GM18508 (cell line): ENCODE measurements around the gene UBAP1.
"Not testable (repeated sequence)": the region's sequence is repeated elsewhere in the genome, so short reads cannot be mapped to it uniquely, and the experiment has no call there.

ENCODE experiments used
- ATAC-seq: cut with Tn5 transposase; IDR thresholded peaks from one replicate; pipeline ENCODE4 v1.9.1; 2021; ENCODE audit warnings: moderate number of reproducible peaks; ENCODE audit not compliant: insufficient read depth, unreplicated experiment

The UBAP1 gene

DNA sequence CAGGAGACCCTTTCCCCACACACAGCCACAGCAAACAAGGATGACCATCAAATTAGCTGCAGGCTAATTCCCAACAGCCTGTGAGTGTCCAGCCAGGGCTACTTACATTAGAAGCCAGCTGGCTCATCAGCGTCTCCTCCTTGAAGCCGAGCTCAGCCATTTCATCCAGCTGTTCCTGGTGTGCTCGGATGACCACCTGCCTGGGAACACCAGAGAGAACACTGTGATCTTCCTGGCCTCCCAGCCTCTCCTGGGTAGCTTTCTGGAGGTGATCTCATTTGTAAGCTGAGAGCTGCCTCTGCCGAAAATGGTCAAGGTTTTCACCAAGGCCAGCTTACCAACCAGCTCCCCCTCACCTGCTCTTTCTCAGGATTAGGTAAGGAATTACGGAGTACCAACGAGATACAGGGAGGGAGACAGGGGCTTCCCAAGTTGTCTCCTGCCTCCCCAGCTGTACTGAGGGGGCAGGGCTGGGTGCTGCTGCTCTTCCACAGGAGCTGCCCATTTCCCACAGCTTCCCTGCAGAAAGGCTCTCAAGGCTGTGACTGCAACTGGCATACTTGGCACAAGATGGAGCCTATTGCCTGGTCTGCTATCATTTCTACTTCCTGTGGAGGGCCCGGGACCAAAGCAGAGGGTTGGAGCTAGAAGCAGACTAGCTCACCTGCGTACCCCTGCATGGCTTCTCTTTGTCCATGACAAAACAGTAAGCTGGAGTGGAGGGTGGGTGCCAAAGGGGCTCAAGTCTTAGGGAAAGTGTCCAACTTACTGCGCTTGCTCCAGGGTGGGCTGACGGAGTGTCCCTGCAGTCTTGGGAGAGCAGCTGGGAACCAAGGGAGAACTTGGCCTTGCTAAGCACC, 76.4 kb downstream of the UBAP1 start:
- no peak for ATAC-seq

DNA sequence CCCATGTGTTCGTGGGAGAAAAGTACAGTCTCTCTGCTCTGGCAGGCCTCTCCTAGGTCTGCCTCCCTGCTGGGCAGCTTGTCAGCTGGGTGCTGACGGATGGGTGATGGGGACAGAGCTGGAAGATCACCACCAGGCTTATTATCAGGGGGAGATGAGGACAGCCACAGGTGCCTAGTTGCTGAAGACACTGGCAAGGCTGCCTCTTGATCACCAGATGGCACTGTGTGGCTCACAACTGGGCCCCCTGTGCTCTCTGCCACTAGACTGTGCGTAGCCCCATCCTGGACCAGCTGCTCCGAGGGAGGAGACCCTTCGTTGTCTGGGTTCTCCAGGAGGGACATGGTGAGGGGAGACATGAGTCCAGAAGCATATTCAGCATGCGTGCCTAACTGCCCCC, 77.3 kb downstream of the UBAP1 start:
- no peak for ATAC-seq

DNA sequence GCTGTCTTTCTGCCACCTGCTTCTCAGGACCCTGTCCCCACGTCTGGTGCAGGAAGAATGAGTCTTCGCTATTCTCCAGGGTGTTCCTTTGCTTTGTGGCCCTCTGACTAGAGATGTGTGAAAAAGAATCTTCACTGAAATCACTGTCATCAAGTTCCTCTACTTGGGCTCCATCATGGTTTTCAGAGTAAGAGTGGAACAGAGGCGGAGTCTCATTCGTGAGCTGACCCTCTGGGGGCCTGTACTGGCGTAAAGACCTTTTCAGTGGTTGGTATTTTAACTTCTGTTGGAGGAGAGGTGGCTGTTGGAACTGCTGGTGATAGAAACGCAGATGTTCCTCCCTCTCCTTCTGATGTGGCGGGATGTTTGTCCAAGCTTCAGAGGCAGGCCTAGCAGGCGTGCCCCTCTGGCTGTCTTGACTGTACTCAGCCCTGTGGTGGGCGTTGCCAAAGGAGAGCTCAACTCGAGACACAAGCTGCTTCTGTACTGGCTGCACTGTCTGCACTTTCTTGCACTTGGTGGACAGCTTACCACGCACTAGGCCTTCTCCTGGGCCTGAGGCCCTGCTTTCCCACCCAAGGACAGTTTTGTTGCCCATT, 78.2 kb downstream of the UBAP1 start:
- ATAC-seq = no peak

DNA sequence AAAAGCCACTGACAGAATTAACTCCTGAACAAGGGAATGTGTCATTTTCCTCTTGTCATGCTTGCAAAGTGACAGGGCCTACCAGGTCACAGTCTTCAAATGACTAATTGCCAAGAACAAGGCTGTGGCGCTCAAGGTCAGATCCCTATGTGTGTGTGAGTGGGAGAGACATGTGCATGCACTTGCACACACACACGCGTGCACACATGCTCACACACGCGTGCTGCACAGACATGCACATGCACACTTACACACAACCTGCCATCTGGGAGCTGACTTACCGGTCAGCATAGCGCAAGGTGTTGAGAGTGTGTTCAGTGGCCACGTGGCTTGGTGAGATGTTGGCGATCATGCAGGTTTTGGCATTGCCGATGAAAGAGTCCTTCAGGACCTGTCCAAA, 80.5 kb downstream of the UBAP1 start:
- no peak for ATAC-seq

DNA sequence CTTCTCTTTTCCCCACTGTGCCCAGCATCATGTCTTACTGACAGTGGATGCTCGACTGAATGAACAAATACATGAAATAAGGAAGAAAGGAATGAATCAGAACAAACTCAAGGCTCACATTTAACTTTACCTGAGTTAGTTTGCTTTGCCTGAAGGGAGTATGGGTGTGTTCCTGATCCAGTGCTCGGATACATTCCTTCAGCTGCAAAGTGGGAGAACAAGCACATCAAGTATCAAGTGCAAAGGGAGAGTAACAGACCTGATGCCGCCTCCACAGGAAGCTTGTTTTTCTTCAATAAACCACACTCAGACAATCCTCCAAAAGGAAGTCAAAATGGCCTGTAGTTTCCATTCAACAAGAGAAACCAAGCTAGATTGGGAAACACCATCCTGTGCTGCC, 84.1 kb downstream of the UBAP1 start:
- no peak for ATAC-seq

DNA sequence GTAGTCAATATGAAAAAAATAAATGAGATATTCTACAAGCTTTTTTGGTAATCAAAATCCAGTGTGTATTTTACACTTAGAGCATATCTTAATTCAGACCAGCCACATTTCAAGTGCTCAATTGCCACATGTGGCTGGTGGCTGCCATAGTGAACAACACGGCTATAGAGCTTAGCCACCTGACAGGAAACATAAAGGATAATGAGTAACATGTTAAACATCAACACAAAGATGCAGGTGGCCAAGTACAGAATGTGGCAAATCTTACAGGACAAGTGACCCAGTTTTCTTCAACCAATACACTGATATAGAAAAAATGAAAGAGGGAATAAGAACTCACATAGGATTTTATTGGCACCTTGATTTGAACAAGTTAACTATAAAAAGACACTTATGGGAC, 88.8 kb downstream of the UBAP1 start:
- ATAC-seq = no peak

DNA sequence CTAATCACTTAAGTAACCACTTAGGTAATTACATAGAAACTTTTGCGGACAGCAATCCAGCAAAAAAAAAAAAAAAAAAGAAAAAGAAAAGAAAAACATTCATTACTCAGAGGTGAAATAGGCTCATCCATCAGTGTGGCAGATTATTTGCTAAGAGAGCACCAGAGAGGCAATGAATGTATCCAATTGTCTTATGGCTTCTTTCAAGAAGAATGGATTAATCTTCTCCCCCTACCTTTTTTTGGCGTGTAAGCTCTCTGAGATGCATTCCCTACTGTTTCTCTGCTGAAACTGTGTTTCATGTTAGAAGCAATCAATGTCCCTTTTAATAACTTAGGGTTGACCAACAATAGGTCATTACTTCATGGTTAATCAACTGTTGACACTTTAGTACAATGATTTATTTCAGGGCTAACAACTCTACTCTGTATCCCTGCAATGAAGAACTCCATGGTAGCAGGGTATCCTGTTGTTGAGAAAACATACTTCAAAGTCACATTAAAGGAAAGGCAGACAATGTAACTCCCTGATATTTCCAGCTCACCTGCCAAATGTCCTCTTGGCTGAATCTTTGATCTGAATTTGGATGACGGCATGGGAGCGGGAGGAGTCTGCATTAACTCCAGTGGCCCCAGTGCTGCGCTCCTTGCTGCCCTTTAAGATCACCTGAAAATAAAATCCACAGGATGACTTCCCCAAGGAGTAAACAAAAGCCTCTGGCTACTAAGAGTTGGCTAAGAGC, 92.6 kb downstream of the UBAP1 start:
- no peak for ATAC-seq

DNA sequence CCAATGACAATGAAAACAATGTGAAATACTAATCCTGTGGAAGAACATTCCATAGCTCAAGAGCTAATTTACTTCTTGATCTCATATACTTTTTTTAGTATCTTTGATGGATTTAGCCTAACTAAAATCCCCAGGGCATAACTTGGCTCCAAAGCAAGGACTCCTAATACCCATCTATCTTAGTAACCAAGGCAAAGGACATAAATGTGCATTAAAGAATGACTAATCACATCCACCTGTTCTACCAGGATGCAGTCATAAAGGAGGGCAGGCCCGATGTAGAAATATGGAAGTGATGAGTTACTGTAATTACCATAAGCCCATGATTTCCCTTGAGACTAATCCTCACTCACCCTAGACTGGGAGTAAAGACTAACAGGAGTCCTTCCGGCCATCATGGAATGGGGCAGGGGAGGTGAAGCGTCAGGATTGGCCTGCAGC, 93.3 kb downstream of the UBAP1 start:
- ATAC-seq = no peak

DNA sequence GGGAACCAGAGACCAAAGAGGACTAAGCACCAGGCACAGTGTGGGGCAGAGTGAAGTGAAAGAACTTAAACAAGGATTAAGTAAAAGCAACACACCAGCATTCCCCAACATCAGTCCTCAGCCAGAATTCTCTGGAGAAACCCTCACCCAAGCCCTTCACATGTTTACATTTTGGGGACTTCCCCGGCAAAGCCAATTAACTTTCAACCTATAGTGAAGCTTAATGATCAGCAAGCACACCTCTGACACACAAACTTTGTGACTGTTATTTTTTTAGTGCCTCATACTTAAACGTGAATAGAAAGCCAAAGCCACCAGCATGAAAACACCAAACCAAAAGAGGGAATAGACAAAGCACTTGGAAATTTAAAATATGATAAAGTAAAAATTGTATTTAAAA, 94.7 kb downstream of the UBAP1 start:
- ATAC-seq = not testable (repeated sequence)

DNA sequence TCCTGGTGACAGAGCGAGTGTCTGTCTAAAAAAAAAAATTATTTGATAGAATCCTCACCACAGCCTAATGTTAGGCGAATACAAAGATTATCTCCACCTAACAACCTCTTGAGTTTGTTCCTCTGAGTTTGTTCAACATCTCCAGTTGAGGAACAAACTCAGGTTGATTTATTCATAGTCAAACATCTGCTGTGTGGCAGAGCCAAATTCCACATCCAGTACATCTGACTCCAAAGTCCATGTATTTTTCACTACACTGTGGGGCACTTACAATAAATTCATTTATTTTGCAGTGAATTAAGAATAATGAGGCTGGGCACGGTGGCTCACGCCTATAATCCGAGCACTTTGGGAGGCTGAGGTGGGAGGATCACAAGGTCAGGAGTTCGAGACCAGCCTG, 97.0 kb downstream of the UBAP1 start:
- no peak for ATAC-seq

DNA sequence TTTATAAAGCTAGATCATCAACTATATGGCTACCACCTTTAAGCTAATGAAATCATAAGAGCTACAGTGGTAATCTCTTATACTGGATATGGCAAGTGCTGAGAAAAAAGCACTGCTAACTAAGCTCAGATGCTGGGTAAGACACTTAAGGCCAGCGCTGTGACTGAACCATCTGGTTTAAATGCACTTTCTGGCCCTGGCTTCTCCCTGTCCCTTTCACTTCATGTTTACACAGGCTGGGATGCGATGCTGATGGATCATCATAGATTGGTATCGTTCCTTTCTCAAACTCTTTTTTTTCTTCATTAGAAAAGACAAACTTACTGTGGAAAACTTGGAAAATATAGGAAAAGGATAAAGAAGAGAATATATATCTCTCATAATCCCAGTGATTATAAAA, 97.9 kb downstream of the UBAP1 start:
- ATAC-seq = no peak

DNA sequence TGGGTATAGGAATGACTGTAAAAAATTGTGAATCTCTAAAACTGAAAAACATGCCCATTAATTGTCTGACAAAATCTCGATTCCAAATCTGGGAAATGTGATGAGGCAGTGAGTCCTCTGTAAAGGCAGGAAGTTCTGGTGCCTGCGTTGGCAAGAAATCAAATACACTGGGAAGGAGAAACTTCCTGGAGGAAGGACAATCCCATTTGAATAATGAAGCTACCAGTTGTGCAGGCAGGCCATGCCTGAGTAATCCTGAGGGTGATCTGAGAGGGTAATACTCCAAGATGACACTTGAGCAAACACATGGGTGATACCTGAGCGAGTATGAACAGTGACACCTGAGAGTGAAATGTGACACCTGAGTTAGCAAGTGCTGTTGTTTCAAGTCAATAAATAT, 100.6 kb downstream of the UBAP1 start:
- no peak for ATAC-seq

DNA sequence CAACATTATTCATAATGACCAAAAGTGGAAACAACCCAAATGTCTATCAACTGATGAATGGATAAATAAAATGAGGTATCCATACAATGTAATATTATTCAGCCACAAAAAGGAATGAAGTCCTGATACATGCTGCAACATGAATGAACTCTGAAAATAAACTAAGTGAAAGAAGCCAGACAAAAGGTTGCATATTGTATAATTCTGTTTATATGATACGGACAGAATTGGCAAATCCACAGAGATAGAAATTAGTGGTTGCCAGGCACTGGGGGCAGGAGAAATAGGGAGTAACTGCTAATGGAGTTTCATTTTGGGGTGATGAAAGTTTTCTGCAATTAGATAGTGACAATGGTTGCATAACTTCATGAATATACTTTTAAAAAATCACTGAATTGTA, 103.3 kb downstream of the UBAP1 start:
- no peak for ATAC-seq

DNA sequence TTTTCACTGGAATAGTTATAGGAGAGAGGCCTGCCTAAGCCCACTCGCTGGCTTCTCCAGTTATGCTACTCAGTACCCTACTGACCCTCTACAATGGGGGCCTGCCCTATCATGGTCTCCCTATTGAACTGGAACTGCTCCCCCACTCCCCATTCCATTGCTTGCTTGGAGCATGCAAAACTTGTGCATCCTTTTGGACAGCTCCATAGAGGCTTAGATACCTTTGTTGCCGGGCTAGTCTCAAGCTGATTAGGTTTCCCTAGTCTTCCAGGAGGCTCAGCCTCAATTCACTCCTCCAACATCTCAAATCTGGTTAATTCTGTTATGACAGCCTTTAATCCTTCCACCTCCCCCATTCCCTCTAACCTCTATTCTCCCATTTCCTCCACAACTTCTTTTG, 110.3 kb downstream of the UBAP1 start:
- ATAC-seq = no peak

DNA sequence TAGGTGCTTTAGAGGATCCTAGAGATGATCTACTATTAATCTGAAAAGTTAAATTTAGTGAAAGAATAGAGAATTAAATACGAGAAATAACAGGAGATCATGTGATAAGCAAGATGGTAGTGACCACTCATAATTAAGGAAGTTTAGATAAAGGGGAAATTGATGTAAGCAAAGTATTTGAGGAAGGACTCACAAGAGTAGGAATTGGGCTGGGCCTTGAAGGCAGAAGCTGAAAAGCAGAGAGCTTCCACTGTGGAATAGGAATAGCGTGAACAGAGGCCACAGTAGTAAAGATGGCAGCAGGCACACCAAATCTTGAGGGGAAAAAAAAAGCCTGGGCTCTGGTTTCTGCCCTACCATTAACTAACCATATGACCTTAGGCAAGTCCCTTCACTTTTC, 112.2 kb downstream of the UBAP1 start:
- no peak for ATAC-seq

DNA sequence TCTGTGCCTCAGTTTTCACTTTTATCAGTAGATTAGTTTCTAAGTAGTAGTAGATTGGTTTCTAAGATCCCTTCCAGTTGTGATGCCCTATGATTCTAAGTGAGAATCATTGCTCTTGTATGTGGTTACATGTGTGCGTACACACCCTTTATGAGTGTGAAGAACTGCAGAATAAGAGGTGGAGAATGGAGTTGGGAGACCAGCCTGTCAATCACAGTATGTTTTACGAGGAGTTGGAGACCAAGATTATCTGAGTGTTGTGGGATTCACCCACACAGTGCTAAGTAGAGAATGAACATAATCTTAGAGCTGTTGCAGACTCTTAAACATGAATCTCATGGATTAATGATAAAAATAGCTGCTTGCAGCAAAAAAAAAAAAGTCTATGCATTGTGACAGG, 112.6 kb downstream of the UBAP1 start:
- ATAC-seq = no peak

DNA sequence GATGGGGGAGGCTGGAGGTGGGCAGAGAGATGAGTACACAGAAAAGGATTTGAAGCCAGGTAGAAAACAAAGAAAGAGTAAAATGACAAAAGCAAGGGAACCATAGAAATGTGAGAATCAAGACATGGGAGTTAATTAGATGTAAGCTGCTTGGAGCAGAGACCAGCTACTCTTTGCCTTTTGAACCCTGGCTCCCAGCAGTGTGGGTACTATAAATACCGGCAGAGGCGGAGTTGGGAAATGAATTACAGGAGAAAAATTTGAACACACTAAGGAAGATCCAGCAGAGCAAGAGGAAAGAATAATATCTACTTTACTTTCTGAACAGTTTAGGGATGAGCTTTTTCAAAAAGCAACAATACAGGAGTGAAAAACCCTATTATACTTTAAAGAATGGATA, 113.7 kb downstream of the UBAP1 start:
- no peak for ATAC-seq

DNA sequence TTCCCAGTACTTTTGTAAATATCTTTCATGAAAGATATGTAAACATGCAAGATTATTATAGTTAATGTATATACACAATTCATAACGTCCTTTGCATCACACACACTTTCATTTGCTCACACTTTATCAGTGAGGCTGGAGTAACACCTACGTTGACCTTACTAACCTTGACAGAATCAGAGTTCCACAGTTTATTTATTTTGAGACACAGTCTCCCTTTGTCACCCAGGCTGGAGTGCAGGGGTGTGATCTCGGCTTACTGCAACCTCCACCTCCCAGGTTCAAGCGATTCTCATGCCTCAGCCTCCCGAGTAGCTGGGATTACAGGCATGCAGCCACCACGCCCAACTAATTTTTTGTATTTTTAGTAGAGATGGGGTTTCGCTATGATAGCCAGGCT, 122.2 kb downstream of the UBAP1 start:
- ATAC-seq = not testable (repeated sequence)
